ENCODE data around the gene SSBP1. TPM values are rescaled to one million over a fixed set of nuclear protein-coding genes. Genes with fewer than 3 reads are reported as not detected.

The SSBP1 gene
- total RNA-seq, 4 donors from 2014 or later: 125 to 138 (median 131) TPM

- 70 to 80% methylated on average over 2 of the region's 2 CpGs for WGBS, 2 donors (ENCODE audit: low coverage in 1 of 2)
- Histone ChIP-seq H3K36me3 (no peaks in the 10 kb centered on the region), H3K4me3 (no peak overlapping the region), H3K27ac (no peak overlapping the region), H3K27me3 (no peaks in the 10 kb centered on the region), H3K4me1 (no peaks in the 10 kb centered on the region), H3K9me3 (no peaks in the 10 kb centered on the region)
- no peak for ATAC-seq
- TF ChIP-seq POLR2A (IDR thresholded peaks at IDR 0.05): no peak
- TF ChIP-seq POLR2AphosphoS5 (IDR thresholded peaks at IDR 0.05): no peak
- TF ChIP-seq CTCF (IDR thresholded peaks at IDR 0.05): no peak
- TF ChIP-seq EP300 (IDR thresholded peaks at IDR 0.05): no peak
These were observed 23.6 kb upstream of the SSBP1 start for GRCh38 chr7:141714571-141714970.

- H3K4me3 ChIP-seq: no peak overlapping the region
- 63 to 66% methylated on average over 4 of the region's 4 CpGs for WGBS, 2 donors (ENCODE audit: low coverage in 1 of 2)
These were observed 23.1 kb upstream of the SSBP1 start for GRCh38 chr7:141715018-141715417.

GRCh38 chr7:141715794-141716689 is 22.1 kb upstream of the SSBP1 start:
- H3K27ac ChIP-seq: no peak overlapping the region
- no peak for ATAC-seq
- H3K4me1 ChIP-seq: no peaks in the 10 kb centered on the region
- no peaks in the 10 kb centered on the region for H3K9me3 ChIP-seq
- no peaks in the 10 kb centered on the region for H3K36me3 ChIP-seq
- no peak for TF ChIP-seq CTCF (IDR thresholded peaks at IDR 0.05)
- TF ChIP-seq POLR2AphosphoS5 (IDR thresholded peaks at IDR 0.05): no peak
- no peak for TF ChIP-seq EP300 (IDR thresholded peaks at IDR 0.05)
- TF ChIP-seq POLR2A (IDR thresholded peaks at IDR 0.05): no peak
- 58 to 60% methylated on average over 5 to 6 of the region's 6 CpGs for WGBS, 2 donors (ENCODE audit: low coverage in 1 of 2)
- H3K4me3 ChIP-seq: no peak overlapping the region
- no peaks in the 10 kb centered on the region for H3K27me3 ChIP-seq

More at GRCh38 chr7:141715018-141715417, 23.1 kb upstream of the SSBP1 start:
- H3K4me1 ChIP-seq: no peaks in the 10 kb centered on the region
- ATAC-seq: no peak
- no peak for TF ChIP-seq POLR2AphosphoS5 (IDR thresholded peaks at IDR 0.05)
- no peak for TF ChIP-seq POLR2A (IDR thresholded peaks at IDR 0.05)
- TF ChIP-seq EP300 (IDR thresholded peaks at IDR 0.05): no peak
- no peak for TF ChIP-seq CTCF (IDR thresholded peaks at IDR 0.05)
- no peaks in the 10 kb centered on the region for H3K9me3 ChIP-seq
- no peaks in the 10 kb centered on the region for H3K27me3 ChIP-seq
- no peaks in the 10 kb centered on the region for H3K36me3 ChIP-seq
- H3K27ac ChIP-seq: no peak overlapping the region

- Histone ChIP-seq H3K4me3 (no peak overlapping the region), H3K36me3 (no peaks in the 10 kb centered on the region), H3K27me3 (no peaks in the 10 kb centered on the region), H3K4me1 (no peaks in the 10 kb centered on the region), H3K9me3 (no peaks in the 10 kb centered on the region), H3K27ac (no peak overlapping the region)
- 67 to 94% methylated on average over 1 of the region's 1 CpG for WGBS, 2 donors (ENCODE audit: low coverage in 1 of 2)
- TF ChIP-seq CTCF (IDR thresholded peaks at IDR 0.05) (no peak), POLR2A (IDR thresholded peaks at IDR 0.05) (no peak), EP300 (IDR thresholded peaks at IDR 0.05) (no peak), POLR2AphosphoS5 (IDR thresholded peaks at IDR 0.05) (no peak)
- ATAC-seq: no peak
These were observed 20.7 kb upstream of the SSBP1 start for GRCh38 chr7:141717450-141717849.

GRCh38 chr7:141722529-141722928 is 15.6 kb upstream of the SSBP1 start:
- Histone ChIP-seq H3K4me3 (no peak overlapping the region), H3K36me3 (no peaks in the 10 kb centered on the region), H3K4me1 (no peaks in the 10 kb centered on the region), H3K27me3 (no peaks in the 10 kb centered on the region), H3K9me3 (no peaks in the 10 kb centered on the region), H3K27ac (no peak overlapping the region)
- ATAC-seq: no peak
- WGBS, 2 donors (ENCODE audit: low coverage in 1 of 2): 91 to 100% methylated on average over 1 to 2 of the region's 2 CpGs
- no peak for TF ChIP-seq POLR2AphosphoS5 (IDR thresholded peaks at IDR 0.05)
- TF ChIP-seq EP300 (IDR thresholded peaks at IDR 0.05): no peak
- no peak for TF ChIP-seq CTCF (IDR thresholded peaks at IDR 0.05)
- no peak for TF ChIP-seq POLR2A (IDR thresholded peaks at IDR 0.05)
